Epithelial cell of proximal tubule (primary cell): ENCODE measurements around the gene TMEM151B. TPM values are rescaled to one million over a fixed set of nuclear protein-coding genes. Genes with fewer than 3 reads are reported as not detected.

ENCODE experiments used
- DNase-seq: peaks from one replicate; pipeline ENCODE4 v3.0.0-alpha.2; 2011; ENCODE audit warnings: low read depth
- H3K4me3 ChIP-seq: 2 replicates; pipeline ENCODE4 v1.5.1; 2011; ENCODE audit warnings: low read depth, mild to moderate bottlenecking, low read length
- total RNA-seq: library from RNA; depleted of rRNA; stranded (reverse); fragments of >200 nt; gene quantifications from 2 replicates; pipeline ENCODE4 v1.2.3, GENCODE V29; 2015
- TF ChIP-seq, protein P1 (sequence below): conservative IDR thresholded peaks from 2 replicates; pipeline ENCODE4 v1.5.1; 2012; ENCODE audit warnings: low read depth, mild to moderate bottlenecking, low read length

TMEM151B gene
- total RNA-seq, 1 donor from 2014 or later = not detected

DNA sequence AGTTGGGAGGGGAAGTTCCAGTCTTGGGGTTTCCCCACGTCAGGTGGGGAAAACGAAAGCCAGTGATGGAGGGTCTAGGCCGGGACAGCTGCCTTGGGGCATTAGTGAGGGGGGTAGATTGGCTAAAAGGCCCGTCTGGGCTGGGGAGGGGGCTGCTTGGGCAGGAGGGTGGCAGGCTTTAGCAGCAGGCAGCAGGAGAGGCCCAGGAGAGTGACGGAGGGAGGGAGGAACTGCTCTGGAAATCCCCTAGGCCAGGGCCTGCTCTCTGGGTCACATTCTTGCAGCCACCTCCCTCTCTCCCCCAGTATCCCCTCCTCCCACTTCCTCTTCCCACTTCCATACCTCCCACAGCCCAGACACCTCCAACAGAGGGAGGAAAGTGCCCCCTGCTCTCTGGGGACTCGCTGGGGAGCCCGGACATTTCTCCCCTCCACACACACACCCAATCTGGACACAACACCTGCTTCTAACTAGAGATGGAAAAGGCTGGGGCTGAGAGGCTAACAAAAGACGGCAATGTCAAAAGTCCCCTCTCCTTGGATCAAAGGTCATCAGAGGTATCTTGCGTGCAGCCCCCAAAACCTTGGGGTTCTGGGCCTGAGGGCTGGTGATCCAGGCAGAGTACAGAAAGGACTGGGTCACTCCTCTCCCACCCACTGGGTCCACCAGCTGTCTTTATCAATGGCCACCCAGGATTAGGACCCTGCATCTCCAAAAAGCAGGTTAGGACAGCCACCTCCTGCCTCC lies 6.7 kb upstream of the TMEM151B start:
- DNase-seq = peak; percentile 22
- TF ChIP-seq, protein P1, sequence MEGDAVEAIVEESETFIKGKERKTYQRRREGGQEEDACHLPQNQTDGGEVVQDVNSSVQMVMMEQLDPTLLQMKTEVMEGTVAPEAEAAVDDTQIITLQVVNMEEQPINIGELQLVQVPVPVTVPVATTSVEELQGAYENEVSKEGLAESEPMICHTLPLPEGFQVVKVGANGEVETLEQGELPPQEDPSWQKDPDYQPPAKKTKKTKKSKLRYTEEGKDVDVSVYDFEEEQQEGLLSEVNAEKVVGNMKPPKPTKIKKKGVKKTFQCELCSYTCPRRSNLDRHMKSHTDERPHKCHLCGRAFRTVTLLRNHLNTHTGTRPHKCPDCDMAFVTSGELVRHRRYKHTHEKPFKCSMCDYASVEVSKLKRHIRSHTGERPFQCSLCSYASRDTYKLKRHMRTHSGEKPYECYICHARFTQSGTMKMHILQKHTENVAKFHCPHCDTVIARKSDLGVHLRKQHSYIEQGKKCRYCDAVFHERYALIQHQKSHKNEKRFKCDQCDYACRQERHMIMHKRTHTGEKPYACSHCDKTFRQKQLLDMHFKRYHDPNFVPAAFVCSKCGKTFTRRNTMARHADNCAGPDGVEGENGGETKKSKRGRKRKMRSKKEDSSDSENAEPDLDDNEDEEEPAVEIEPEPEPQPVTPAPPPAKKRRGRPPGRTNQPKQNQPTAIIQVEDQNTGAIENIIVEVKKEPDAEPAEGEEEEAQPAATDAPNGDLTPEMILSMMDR = no peak
- H3K4me3 ChIP-seq = peak overlapping the region; percentile 93

DNA sequence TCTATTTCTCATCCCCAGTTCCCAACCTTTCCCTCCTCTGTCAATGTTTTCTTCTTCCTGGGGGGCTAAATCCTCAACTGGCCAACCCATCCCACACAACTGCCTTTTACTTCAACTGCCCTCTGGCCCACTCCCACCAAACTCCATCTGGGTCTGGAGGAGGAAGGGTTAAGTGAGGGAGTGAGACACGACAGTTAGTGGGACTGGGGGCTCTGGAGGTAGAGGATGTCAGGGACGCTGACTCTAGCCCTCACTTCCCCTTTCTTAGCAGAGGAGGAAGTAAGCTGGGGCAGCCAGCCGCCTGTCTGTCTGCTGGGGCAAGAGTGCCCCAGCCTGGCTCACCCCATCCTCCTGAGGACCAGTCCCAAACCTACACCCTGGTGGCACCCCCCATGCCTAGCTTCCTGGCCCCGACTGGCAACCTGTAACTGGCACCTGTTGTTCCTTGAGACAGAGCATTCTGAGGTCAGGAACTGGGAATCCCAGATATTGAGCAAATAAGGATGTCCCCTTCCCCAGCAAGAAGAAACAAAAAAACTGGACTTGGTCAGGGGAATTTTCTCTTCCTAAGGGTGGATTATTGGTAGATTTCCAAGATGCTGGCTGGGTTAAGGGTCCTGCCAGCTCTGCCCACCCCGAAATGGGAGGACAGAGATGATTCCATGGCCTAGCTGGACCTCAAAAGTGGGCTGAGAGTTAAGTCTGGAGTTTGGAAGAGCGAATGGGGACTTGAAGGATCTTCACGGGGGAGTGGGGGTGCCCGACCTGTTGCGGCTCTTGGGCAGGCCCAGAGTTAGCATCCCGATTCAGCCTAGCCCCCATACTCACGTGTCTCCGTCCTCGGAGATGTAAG lies 5.9 kb upstream of the TMEM151B start:
- TF ChIP-seq, protein P1 = no peak
- no peak for DNase-seq
- peak overlapping the region; percentile 93 for H3K4me3 ChIP-seq

DNA sequence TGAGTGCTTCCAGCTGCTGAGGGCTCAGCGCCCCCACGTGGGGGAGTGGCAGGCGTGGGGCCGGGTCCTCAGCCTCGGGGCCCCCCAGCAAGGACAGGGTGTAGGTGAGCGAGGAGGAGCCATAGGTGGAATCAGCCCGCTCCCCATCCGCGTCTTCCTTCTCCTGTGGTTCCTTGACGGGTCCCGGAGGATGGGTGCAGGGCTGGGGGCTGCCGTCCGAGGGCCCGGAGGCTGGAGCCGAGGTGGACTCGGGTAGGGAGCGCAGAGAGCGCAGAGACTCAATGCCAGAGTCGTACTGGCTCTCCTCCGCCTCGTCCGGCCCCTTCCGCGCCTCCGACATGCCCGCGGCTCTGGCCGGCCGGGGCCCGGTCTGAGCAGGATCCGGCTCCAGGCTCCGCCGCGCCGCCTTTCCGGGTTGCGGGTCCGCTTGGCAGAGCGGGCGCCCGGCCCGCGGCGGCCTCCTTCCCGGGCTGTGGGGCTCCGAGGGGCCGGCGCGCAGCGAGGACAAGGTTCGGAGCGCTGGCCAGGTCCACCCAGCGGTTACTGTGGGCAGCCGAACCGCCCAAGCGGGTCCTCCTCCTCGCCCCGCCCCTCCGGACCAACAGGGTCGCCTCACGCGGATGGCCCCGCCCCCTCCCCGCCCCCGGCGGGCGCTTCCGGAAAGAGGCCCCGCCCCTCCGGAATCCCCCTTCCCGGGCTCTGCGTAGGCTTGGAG lies 5.1 kb upstream of the TMEM151B start, which contains the start of gene NFKBIE:
NFKBIE (minus strand) TSS at position 545 of the 715 bp plus-strand sequence; CDS start at position 340, 205 bp downstream.
- peak within 1 kb of the TSS; percentile 93 for H3K4me3 ChIP-seq

DNA sequence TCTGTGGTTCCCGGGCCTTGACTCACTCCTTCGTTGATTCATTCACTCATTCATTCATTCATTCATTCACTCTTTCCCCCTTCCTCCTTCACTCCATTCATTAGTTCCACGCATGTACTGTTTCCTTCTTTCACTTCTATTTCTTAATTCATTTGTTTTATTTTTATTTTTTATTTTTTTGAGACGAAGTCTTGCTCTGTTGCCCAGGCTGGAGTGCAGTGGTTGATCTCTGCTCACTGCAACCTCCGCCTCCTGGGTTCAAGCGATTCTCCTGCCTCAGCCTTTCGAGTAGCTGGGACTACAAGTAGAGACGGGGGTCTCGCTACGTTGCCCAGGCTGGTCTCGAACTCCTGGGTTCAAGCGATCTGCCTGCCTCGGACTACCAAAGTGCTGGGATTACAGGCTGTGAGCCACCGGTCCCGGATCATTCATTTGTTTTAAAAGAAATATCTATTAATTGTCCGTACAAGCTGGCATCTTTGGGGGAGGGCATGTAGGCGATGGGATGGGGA lies 4.5 kb upstream of the TMEM151B start:
- DNase-seq = peak; percentile 72
- no peak overlapping the region for H3K4me3 ChIP-seq
- TF ChIP-seq, protein P1 = no peak

More for the DNA sequence above, 5.1 kb upstream of the TMEM151B start, which contains the start of gene NFKBIE:
- no peak for DNase-seq
- TF ChIP-seq, protein P1 = peak; percentile 33

DNA sequence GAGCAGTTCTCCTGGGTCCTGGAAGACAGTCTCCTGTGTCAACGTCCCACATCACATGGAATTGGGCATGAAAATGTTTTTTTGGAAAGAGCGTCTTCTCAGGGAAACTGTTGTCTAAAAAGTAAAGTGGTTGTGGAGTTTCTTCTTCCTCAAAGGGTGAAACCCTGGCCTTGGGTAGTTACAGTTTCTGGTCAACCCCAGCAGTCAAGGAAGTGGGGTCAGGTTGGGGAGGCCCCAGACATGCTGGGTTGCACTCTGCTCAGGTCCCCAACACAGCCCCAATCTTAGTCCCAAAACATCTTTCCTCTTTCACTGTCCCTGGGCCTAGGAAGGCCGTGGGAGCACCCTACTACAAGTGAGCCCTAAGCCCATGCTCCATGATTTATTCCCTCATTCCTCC lies 3.9 kb upstream of the TMEM151B start:
- DNase-seq = no peak
- H3K4me3 ChIP-seq = no peak overlapping the region
- TF ChIP-seq, protein P1 = no peak

DNA sequence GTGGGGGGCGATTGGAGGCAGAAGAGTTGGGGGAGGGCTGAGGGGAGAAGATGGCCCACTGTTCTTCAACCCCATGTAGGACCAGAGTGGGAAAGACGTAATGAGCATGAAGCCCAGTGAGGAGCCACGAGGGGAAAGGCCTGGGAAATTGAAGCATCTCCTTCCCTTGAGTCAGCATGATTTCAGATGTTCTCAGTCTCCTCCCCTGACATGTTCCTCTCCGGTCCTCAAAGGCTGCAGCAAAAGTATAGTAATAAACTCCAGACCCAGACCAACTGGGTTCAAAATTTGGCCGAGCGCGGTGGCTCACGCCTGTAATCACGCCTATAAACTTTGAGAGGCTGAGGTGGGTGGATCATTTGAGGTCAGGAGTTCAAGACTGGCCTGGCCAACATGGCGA lies 3.0 kb upstream of the TMEM151B start:
- TF ChIP-seq, protein P1 = no peak
- H3K4me3 ChIP-seq = no peak overlapping the region
- no peak for DNase-seq
